HCT116 (cell line): ENCODE results near the gene AARS2.

Experiments used
- CEBPB ChIP-seq: IDR thresholded peaks from 2 replicates; pipeline ENCODE4 v1.6.1; 2012; ENCODE audit warnings: low read depth
- CTCF ChIP-seq, 3 experiments: fragments of 200-600 bp in 1 of 3; sonication (generic) in 1 of 3; IDR thresholded peaks in 2 of 3; conservative IDR thresholded peaks in 1 of 3; 2 replicates each; pipeline ENCODE4 v1.5.1; 2012 to 2017; ENCODE audit warnings: low read depth in 2 of 3, low read length in 2 of 3, antibody characterized with exemption in 1 of 3, borderline replicate concordance in 1 of 3, control low read depth in 1 of 3, mild to moderate bottlenecking in 1 of 3, mixed read lengths in 1 of 3, mixed run types in 1 of 3, moderate library complexity in 1 of 3; ENCODE audit not compliant: insufficient read depth in 1 of 3
- EZH2 ChIP-seq: fragments of 200-600 bp; sonication (generic); IDR thresholded peaks from 2 replicates; pipeline ENCODE4 v1.6.1; 2017; ENCODE audit warnings: antibody characterized with exemption, mixed run types
- JUND ChIP-seq: IDR thresholded peaks from 2 replicates; pipeline ENCODE4 v1.6.1; 2012
- POLR2A ChIP-seq: IDR thresholded peaks from 2 replicates; pipeline ENCODE4 v1.7.0; 2011; ENCODE audit warnings: borderline replicate concordance; ENCODE audit not compliant: insufficient read depth, insufficient read length; ENCODE audit errors: extremely low read depth
- SIN3A ChIP-seq: IDR thresholded peaks from 2 replicates; pipeline ENCODE4 v1.6.1; 2012; ENCODE audit warnings: low read depth

DNA sequence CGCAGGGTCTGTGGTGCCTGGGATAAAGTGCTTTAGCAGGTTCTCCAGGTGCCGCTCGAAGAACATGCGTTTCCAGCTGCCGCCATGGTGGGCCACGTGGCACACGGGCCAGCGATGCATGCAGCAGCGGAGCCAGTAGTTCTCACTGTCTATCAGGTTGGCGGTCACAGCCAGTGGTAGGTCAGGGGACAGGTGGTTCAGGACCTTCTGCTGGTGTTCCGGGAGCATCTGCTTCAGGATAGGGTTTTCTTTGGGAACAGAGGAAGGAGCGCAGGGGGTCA lies 26.9 kb downstream of the AARS2 start:
- TF ChIP-seq CTCF (IDR thresholded peaks at IDR 0.05 in 2 of 3, conservative IDR thresholded peaks at IDR 0.05 in 1 of 3; ENCODE audit: borderline replicate concordance in 1 of 3, insufficient read depth in 1 of 3, low read depth in 2 of 3, low read length in 2 of 3), result no peak
- TF ChIP-seq EZH2, result no peak
- TF ChIP-seq POLR2A, result no peak
- TF ChIP-seq SIN3A, result no peak
- no peak for TF ChIP-seq JUND
- TF ChIP-seq CEBPB, result no peak
